Activated CD4-positive, alpha-beta T cell treated with anti-CD3 and anti-CD28 coated beads, Interleukin-10, Interleukin-2, amounts not matched to agents 100 ng/mL and 50 ng/mL, durations not matched to agents 16 hours and 8 hours (primary cell): ENCODE measurements around the gene ENTHD1.

ENCODE experiments used
- DNase-seq: peaks from one replicate; pipeline ENCODE4 v3.0.0-alpha.2; 2020

The ENTHD1 gene

DNA sequence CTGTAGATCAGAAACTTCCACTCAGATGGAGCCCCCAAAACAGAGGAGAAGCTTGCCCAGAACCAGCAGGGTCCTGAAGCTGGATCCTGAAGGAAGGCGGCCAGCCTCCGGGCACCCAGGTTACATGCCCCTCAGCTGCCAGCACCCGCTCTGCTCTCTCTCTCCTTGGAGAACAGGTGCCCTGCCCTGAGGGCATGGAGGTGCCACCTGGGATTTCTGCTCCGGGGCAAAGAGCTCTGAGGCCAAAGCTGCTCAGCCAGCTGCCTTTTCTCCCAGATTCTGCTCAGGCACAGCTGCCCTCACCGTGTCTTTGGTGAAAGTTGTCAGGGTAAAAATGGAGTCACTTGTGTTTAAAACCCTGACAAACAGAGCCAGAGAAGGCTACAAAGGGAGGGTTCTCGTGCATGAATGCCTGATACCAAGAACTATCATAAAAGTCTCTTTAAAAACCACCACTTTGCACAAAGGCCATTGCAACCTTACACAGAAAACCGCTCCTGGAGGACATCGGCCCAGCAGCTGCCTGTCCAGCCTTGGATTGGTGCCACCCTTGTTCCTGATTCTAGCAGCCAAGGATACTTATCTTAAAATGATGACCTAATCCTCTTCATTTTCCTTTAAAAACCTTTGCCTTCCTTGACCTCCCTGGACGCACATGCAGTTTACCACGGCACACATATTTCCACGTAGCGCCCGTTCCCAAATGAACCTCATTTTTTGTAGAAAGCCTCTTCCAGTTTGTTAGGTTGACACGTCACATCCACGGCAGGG lies 183.0 kb downstream of the ENTHD1 start:
- no peak for DNase-seq

DNA sequence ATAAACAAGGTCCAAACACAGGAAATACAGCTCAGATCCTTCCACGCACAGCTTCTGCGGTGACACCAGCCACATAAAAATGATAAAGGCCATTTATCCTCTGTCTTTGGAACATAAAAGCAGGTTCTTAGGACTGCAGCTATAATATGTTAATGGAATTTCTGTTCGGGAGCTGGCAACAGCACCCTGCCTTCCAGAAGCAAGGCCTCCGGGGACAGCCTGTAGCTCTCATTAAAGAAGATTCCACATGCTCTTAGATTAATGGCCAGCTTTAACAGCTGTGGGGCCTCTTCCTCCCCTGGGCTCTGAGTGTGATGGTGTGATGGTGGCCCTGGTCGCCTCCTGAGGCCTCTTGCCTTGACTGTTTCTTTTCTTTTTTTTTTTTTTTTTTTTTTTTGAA lies 185.7 kb downstream of the ENTHD1 start:
- DNase-seq = no peak

DNA sequence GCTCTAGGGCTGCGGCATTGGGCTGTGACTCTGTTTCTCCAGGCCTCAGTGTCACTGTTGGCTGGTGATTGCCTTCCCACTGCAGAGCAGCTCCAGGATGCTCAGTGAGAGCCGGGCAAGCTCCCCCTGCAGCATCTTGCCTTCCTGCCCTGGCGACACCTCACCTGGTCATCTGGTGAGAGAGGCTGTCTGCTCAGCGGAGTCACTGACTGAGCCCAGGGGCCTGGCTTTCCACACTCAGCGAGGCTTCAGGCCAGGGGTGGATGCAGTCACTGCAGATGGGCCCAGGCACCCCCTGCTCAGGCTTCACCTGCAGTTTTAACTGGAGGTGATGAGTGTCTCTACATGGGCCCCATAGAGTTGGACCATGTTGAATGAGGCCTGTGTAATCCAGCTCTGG lies 186.2 kb downstream of the ENTHD1 start:
- no peak for DNase-seq

- no peak for DNase-seq
These were observed 187.0 kb downstream of the ENTHD1 start for GRCh38 chr22:39706376-39707140.

- DNase-seq = no peak
These were observed 188.2 kb downstream of the ENTHD1 start for GRCh38 chr22:39705386-39705785.

GRCh38 chr22:39703928-39704639 lies 189.5 kb downstream of the ENTHD1 start:
- no peak for DNase-seq

DNA sequence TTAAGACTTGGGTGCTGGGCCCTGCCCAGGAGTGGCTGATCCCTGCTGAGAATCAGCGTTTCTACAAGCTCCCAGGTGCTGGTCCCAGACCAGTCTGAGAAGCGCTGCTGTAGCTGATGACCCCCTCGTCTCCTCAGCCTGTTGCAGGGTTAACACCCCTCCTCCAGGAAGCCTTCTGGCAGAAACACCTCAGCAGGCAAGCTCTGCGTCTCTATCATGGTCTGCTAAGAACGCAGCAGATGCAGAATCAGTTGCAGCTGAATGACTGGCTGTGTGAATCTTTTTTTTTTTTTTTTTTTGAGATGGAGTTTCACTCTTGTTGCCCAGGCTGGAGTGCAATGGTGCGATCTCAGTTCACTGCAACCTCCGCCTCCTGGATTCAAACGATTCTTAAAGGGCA lies 190.5 kb downstream of the ENTHD1 start:
- DNase-seq = no peak

- no peak for DNase-seq
These were observed 193.0 kb downstream of the ENTHD1 start for GRCh38 chr22:39700565-39700964.

- DNase-seq = no peak
These were observed 193.8 kb downstream of the ENTHD1 start for GRCh38 chr22:39699631-39700360.

DNA sequence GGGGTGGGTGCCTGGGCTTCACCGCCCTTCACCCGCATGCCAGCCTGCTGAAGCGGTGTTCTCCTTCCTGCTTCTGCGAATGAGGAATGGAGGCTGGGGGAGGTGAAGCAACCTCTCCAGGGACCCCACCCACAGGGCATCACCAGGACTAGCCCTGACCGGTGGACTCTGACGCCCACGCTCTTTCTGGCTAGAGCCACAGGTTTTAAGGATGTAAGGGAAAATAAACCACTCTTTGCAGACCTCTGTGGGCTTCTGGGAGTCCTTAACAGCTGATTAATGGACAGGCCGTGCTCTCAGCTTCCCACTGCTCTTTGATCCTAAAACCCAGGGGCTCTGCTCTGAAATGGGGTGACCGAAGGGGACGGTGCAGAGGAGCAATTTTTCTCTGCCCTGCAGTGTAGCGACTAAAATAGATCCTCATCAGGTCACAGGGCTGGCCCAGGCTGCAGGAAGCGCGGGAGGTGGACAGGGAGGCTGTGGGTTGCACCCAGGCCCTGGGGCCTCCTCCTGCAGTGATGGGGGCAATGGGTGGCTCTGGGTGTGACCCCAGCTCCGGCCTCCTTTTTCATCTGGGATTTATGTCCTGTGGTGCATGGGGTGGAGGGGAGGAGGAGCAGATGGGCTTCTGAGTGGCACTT lies 195.7 kb downstream of the ENTHD1 start:
- DNase-seq = no peak

GRCh38 chr22:39693943-39694500 lies 199.5 kb downstream of the ENTHD1 start:
- no peak for DNase-seq
